Esophagus muscularis mucosa (tissue), 4 donors: Measurements from ENCODE around the gene COL16A1. TPM values are rescaled to one million over a fixed set of nuclear protein-coding genes. Genes with fewer than 3 reads are reported as not detected.

ENCODE experiments used
- DNase-seq: peaks from one replicate; pipeline ENCODE4 v3.0.0-alpha.2; 2017; ENCODE audit errors: extremely low spot score
- H3K27ac ChIP-seq, 4 donors: fragments of 200-600 bp; sonication (generic); replicated peaks in 1 of 4; 1 replicate in 3 of 4; 2 replicates in 1 of 4; pipeline ENCODE4 v1.5.1; 2016 to 2019; ENCODE audit warnings: mild to moderate bottlenecking in 1 of 4
- H3K27me3 ChIP-seq, 4 donors: fragments of 200-600 bp; sonication (generic); one replicate each; pipeline versions ENCODE4 v1.5.1 to v1.6.0; 2016 to 2019
- H3K36me3 ChIP-seq, 4 donors: fragments of 200-600 bp; sonication (generic); one replicate each; pipeline ENCODE4 v1.5.1; 2016 to 2019
- H3K4me1 ChIP-seq, 4 donors: fragments of 200-600 bp; sonication (generic); one replicate each; pipeline ENCODE4 v1.5.1; 2016 to 2019
- H3K4me3 ChIP-seq, 4 donors: fragments of 200-600 bp; sonication (generic); 1 replicate in 2 of 4; 2 replicates in 2 of 4; pipeline ENCODE4 v1.5.1; 2016 to 2019; ENCODE audit warnings: mild to moderate bottlenecking in 4 of 4, moderate library complexity in 1 of 4
- H3K9me3 ChIP-seq, 4 donors: fragments of 200-600 bp; sonication (generic); 1 replicate in 3 of 4; 2 replicates in 1 of 4; pipeline ENCODE4 v1.5.1; 2016 to 2019
- EP300 ChIP-seq: sonication (generic); formaldehyde crosslinking; IDR thresholded peaks from one replicate; pipeline ENCODE4 v1.6.1; 2017; ENCODE audit warnings: antibody characterized with exemption
- POLR2A ChIP-seq: fragments of 450-650 bp; IDR thresholded peaks from one replicate; pipeline ENCODE4 v1.6.1; 2017; ENCODE audit warnings: antibody characterized with exemption, moderate library complexity, mild to moderate bottlenecking, low read depth
- POLR2AphosphoS5 ChIP-seq, 2 donors: sonication (generic); formaldehyde crosslinking; IDR thresholded peaks; one replicate each; pipeline ENCODE4 v1.6.1; 2017; ENCODE audit warnings: antibody characterized with exemption in 2 of 2
- WGBS: methylation state at CpG from one replicate; pipeline ENCODE4 v1.1.5; 2018; 5-methylcytosine and 5-hydroxymethylcytosine counted together
- intact Hi-C: fragments of 100-400 bp; cut with DNase I; formaldehyde crosslinking; loops from one replicate; pipeline ENCODE4 v1.15.1; 2023
- total RNA-seq, 4 donors: library from RNA; depleted of rRNA; stranded (reverse); fragments of >200 nt; gene quantifications; one replicate each; pipeline versions ENCODE4 v1.1.0 to v1.2.1, GENCODE V29; 2016
- TF ChIP-seq, protein P1 (sequence below), 3 experiments: fragments of 200-600 bp in 2 of 3; fragments of 450-650 bp in 1 of 3; sonication (generic) in 2 of 3; IDR thresholded peaks; one replicate each; pipeline ENCODE4 v1.5.1; 2017 to 2019; ENCODE audit warnings: antibody characterized with exemption in 3 of 3, mild to moderate bottlenecking in 2 of 3, moderate library complexity in 1 of 3

Gene COL16A1
- total RNA-seq, 4 donors from 2014 or later = 35.1 to 62.7 (median 47.6) TPM

DNA sequence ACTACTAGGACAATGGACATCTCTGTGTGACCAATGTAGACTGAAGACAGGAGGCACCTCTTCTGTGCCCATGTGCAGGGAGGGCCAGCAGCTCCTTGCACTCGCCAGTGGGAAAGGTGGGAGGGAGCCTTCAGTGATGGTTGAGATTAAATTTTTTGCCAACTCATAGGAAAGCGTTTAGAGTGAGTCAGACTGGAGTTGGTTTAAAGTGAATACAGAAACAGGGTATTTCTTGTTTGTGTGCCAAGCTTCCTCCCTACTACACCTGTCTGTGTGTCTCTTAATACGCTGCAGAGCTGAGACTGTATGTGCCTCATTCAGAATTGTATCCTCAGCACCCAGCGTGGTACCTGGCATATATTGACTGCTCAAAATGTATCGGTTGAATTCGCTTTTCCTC is 13.5 kb upstream of the COL16A1 start:
- 81% methylated on average over 6 of the region's 6 CpGs for WGBS
- intact Hi-C loops = loop anchor here (10.0 kb wide), 1 partner anchor 67 kb away; no protein-coding TSS in a partner anchor
- H3K4me1 ChIP-seq = peaks cover 31 to 44% (median 42%) of the 10 kb centered on the region in 4 donors
- no peaks in the 10 kb centered on the region for H3K36me3 ChIP-seq
- peaks cover 0 to 3% (median 0%) of the 10 kb centered on the region in 4 donors for H3K27me3 ChIP-seq
- TF ChIP-seq, protein P1, sequence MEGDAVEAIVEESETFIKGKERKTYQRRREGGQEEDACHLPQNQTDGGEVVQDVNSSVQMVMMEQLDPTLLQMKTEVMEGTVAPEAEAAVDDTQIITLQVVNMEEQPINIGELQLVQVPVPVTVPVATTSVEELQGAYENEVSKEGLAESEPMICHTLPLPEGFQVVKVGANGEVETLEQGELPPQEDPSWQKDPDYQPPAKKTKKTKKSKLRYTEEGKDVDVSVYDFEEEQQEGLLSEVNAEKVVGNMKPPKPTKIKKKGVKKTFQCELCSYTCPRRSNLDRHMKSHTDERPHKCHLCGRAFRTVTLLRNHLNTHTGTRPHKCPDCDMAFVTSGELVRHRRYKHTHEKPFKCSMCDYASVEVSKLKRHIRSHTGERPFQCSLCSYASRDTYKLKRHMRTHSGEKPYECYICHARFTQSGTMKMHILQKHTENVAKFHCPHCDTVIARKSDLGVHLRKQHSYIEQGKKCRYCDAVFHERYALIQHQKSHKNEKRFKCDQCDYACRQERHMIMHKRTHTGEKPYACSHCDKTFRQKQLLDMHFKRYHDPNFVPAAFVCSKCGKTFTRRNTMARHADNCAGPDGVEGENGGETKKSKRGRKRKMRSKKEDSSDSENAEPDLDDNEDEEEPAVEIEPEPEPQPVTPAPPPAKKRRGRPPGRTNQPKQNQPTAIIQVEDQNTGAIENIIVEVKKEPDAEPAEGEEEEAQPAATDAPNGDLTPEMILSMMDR (IDR thresholded peaks at IDR 0.05) = no peak
- TF ChIP-seq POLR2AphosphoS5 (IDR thresholded peaks at IDR 0.05) = no peak
- TF ChIP-seq EP300 = no peak
- TF ChIP-seq POLR2A = no peak
- no peak overlapping the region for H3K27ac ChIP-seq
- no peaks in the 10 kb centered on the region for H3K9me3 ChIP-seq
- H3K4me3 ChIP-seq = no peak overlapping the region
- no peak for DNase-seq

GRCh38 chr1:31715873-31716220 is 12.0 kb upstream of the COL16A1 start:
- no peaks in the 10 kb centered on the region for H3K27me3 ChIP-seq
- H3K9me3 ChIP-seq = no peaks in the 10 kb centered on the region
- intact Hi-C loops = loop anchor here (2.0 to 10.0 kb wide), 2 partner anchors 51 to 69 kb away; no protein-coding TSS in a partner anchor
- H3K4me3 ChIP-seq = peak overlapping the region; percentile 55 to 61 (median 56)
- H3K4me1 ChIP-seq = peaks cover 35 to 57% (median 52%) of the 10 kb centered on the region in 4 donors
- 5% methylated on average over 7 of the region's 7 CpGs for WGBS
- no peaks in the 10 kb centered on the region for H3K36me3 ChIP-seq
- TF ChIP-seq POLR2A = no peak
- TF ChIP-seq EP300 = no peak
- TF ChIP-seq POLR2AphosphoS5 (IDR thresholded peaks at IDR 0.05) = no peak
- DNase-seq = no peak
- H3K27ac ChIP-seq = peak overlapping the region; percentile 96 to 97 (median 96)

DNA sequence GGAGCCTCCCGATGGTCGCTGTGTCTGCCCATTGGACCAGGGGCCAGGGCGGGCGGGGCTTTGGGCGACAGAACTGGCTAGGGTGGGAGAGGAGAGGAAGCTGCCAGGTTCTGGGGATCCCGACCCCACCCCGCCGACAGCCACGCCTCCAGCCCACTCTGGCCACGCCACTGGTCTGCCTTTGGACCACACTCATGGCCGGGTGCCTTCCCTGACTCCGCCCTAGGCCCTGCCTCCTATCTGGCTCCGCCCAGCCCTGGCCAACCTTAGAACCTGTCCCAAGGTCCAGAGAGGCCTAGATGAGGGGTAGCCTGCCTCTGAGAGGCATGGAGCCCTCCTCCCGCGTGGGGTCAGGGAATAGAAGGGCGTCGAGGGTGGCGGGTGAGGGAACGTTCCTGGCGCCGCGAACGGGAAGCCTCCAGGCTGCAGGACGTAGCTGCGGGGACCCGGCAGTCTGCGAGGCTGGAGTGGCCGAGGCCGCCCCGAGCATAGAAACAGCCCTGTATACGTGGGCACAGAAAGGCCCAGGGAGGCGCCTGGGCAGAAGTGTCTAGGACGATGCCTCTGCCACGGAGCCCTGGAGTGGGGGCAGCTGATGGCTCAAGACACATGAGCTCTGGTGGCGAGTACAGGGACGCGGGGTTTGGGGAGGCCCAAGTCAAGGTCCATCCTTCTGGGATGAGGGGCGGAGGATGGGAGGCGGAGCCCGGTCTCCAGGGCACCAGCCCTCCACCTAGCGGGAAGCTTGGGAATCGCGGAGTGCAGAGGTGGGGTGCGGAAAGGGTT is 11.5 kb upstream of the COL16A1 start:
- WGBS = under 1% methylated on average over 23 of the region's 44 CpGs
- H3K4me1 ChIP-seq = peaks cover 35 to 57% (median 52%) of the 10 kb centered on the region in 4 donors
- peak overlapping the region; percentile 55 to 61 (median 56) for H3K4me3 ChIP-seq
- H3K9me3 ChIP-seq = no peaks in the 10 kb centered on the region
- peak; percentile 99 for DNase-seq
- H3K27me3 ChIP-seq = no peaks in the 10 kb centered on the region
- TF ChIP-seq EP300 (no peak), POLR2AphosphoS5 (IDR thresholded peaks at IDR 0.05) (peak; percentile 88 to 93)
- TF ChIP-seq, protein P1 (IDR thresholded peaks at IDR 0.05) = peak; percentile 92 to 99 (median 94)
- peak overlapping the region; percentile 96 to 97 (median 96) for H3K27ac ChIP-seq
- H3K36me3 ChIP-seq = no peaks in the 10 kb centered on the region
- intact Hi-C loops = loop anchor here (2.0 to 10.0 kb wide), 2 partner anchors 50 to 70 kb away; no protein-coding TSS in a partner anchor

- no peaks in the 10 kb centered on the region for H3K9me3 ChIP-seq
- no peaks in the 10 kb centered on the region for H3K36me3 ChIP-seq
- peak overlapping the region; percentile 96 to 97 (median 96) for H3K27ac ChIP-seq
- no peaks in the 10 kb centered on the region for H3K27me3 ChIP-seq
- DNase-seq = peak; percentile 95
- H3K4me3 ChIP-seq = peak overlapping the region; percentile 55 to 61 (median 56)
- H3K4me1 ChIP-seq = peaks cover 35 to 57% (median 52%) of the 10 kb centered on the region in 4 donors
- TF ChIP-seq, protein P1 (IDR thresholded peaks at IDR 0.05) = peak; percentile 36 to 42 (median 36)
- TF ChIP-seq POLR2A (no peak), EP300 (no peak), POLR2AphosphoS5 (IDR thresholded peaks at IDR 0.05) (peak; percentile 7 to 31)
- 8% methylated on average over 2 of the region's 39 CpGs for WGBS
- intact Hi-C loops = loop anchor here (2.0 to 10.0 kb wide), 2 partner anchors 50 to 70 kb away; no protein-coding TSS in a partner anchor
These were observed 10.7 kb upstream of the COL16A1 start for GRCh38 chr1:31714442-31715086.

- H3K4me3 ChIP-seq = no peak overlapping the region
- no peaks in the 10 kb centered on the region for H3K36me3 ChIP-seq
- DNase-seq = no peak
- H3K4me1 ChIP-seq = peaks cover 35 to 59% (median 52%) of the 10 kb centered on the region in 4 donors
- peak overlapping the region; percentile 96 to 97 (median 96) for H3K27ac ChIP-seq
- WGBS = 60% methylated on average over 1 of the region's 1 CpG
- H3K27me3 ChIP-seq = no peaks in the 10 kb centered on the region
- TF ChIP-seq, protein P1 (IDR thresholded peaks at IDR 0.05) = no peak
- TF ChIP-seq POLR2AphosphoS5 (IDR thresholded peaks at IDR 0.05) = peak; percentile 49 to 55
- intact Hi-C loops = loop anchor here (10.0 kb wide), 1 partner anchor 72 kb away; no protein-coding TSS in a partner anchor
- H3K9me3 ChIP-seq = no peaks in the 10 kb centered on the region
These were observed 8.8 kb upstream of the COL16A1 start for GRCh38 chr1:31712630-31713029.
